Measurements from ENCODE around the gene GTF3C1.

The GTF3C1 gene

GRCh38 chr16:27421961-27422740 is 127.6 kb downstream of the GTF3C1 start:
- ATAC-seq = no peak
- TF ChIP-seq ZFP30 (CRISPR knock-in tag; IDR thresholded peaks at IDR 0.05) (peak; percentile 90), ZNF8 (CRISPR knock-in tag; IDR thresholded peaks at IDR 0.05) (no peak)

GRCh38 chr16:27417047-27417671 is 132.6 kb downstream of the GTF3C1 start:
- TF ChIP-seq CREB5 (CRISPR knock-in tag; IDR thresholded peaks at IDR 0.05; ENCODE audit: low read depth) (no peak), BACH2 (CRISPR knock-in tag; IDR thresholded peaks at IDR 0.05; ENCODE audit: borderline replicate concordance) (no peak), ZFP30 (CRISPR knock-in tag; IDR thresholded peaks at IDR 0.05) (no peak), ARNTL (CRISPR knock-in tag; IDR thresholded peaks at IDR 0.05; ENCODE audit: borderline replicate concordance, low read depth) (no peak), SNAI2 (CRISPR knock-in tag; IDR thresholded peaks at IDR 0.05) (no peak)
- ATAC-seq = no peak

- TF ChIP-seq CREB5 (CRISPR knock-in tag; IDR thresholded peaks at IDR 0.05; ENCODE audit: low read depth) = no peak
- no peak for TF ChIP-seq ZNF70 (CRISPR knock-in tag; IDR thresholded peaks at IDR 0.05)
- no peak for TF ChIP-seq GLIS3 (CRISPR knock-in tag; IDR thresholded peaks at IDR 0.05)
- no peak for TF ChIP-seq TOX (CRISPR knock-in tag; IDR thresholded peaks at IDR 0.05; ENCODE audit: borderline replicate concordance)
- TF ChIP-seq ZFP30 (CRISPR knock-in tag; IDR thresholded peaks at IDR 0.05) = no peak
- no peak for TF ChIP-seq TSHZ2 (CRISPR knock-in tag; IDR thresholded peaks at IDR 0.05)
- TF ChIP-seq ARNTL (CRISPR knock-in tag; IDR thresholded peaks at IDR 0.05; ENCODE audit: borderline replicate concordance, low read depth) = no peak
- TF ChIP-seq CSRNP3 (CRISPR knock-in tag; IDR thresholded peaks at IDR 0.05) = no peak
- TF ChIP-seq ZC3H10 (CRISPR knock-in tag; IDR thresholded peaks at IDR 0.05) = no peak
- TF ChIP-seq RARB (CRISPR knock-in tag; IDR thresholded peaks at IDR 0.05) = no peak
- ATAC-seq = no peak
Measured at GRCh38 chr16:27414788-27415431, 134.8 kb downstream of the GTF3C1 start.

- no peak for ATAC-seq
Measured at GRCh38 chr16:27413956-27414355, 135.8 kb downstream of the GTF3C1 start.

More at GRCh38 chr16:27413956-27414355, 135.8 kb downstream of the GTF3C1 start:
- TF ChIP-seq OSR1 (CRISPR knock-in tag; IDR thresholded peaks at IDR 0.05) (no peak), PATZ1 (CRISPR knock-in tag; IDR thresholded peaks at IDR 0.05; ENCODE audit: borderline replicate concordance) (no peak), ARNTL (CRISPR knock-in tag; IDR thresholded peaks at IDR 0.05; ENCODE audit: borderline replicate concordance, low read depth) (no peak), SNAI2 (CRISPR knock-in tag; IDR thresholded peaks at IDR 0.05) (no peak), PPARA (CRISPR knock-in tag; IDR thresholded peaks at IDR 0.05; ENCODE audit: borderline replicate concordance) (no peak), RARB (CRISPR knock-in tag; IDR thresholded peaks at IDR 0.05) (no peak), ISL1 (CRISPR knock-in tag; IDR thresholded peaks at IDR 0.05) (no peak), CSDC2 (CRISPR knock-in tag; IDR thresholded peaks at IDR 0.05) (no peak), ZFP3 (CRISPR knock-in tag; IDR thresholded peaks at IDR 0.05) (no peak), TOX (CRISPR knock-in tag; IDR thresholded peaks at IDR 0.05; ENCODE audit: borderline replicate concordance) (no peak), TSHZ2 (CRISPR knock-in tag; IDR thresholded peaks at IDR 0.05) (no peak), BACH2 (CRISPR knock-in tag; IDR thresholded peaks at IDR 0.05; ENCODE audit: borderline replicate concordance) (no peak)
